ENCODE data around the gene PCP4L1. TPM values are rescaled to one million over a fixed set of nuclear protein-coding genes. Genes with fewer than 3 reads are reported as not detected.

Gene PCP4L1
- total RNA-seq, 4 donors from 2014 or later = 1.6 to 13.8 (median 5.7) TPM

GRCh38 chr1:161274874-161275273 lies 16.3 kb downstream of the PCP4L1 start:
- Histone ChIP-seq H3K27me3 (no peaks in the 10 kb centered on the region), H3K27ac (no peak overlapping the region), H3K36me3 (no peaks in the 10 kb centered on the region), H3K4me3 (no peak overlapping the region), H3K9me3 (no peaks in the 10 kb centered on the region), H3K4me1 (peaks cover 0 to 10% (median 0%) of the 10 kb centered on the region in 3 donors)
- 40% methylated on average over 1 of the region's 3 CpGs; no CpG with 5 or more reads in 1 of the 2 donors for WGBS, 2 donors (ENCODE audit: low coverage in 1 of 2)
- no peak for TF ChIP-seq EP300 (IDR thresholded peaks at IDR 0.05)
- TF ChIP-seq POLR2A (IDR thresholded peaks at IDR 0.05) = no peak
- no peak for TF ChIP-seq CTCF (IDR thresholded peaks at IDR 0.05)
- no peak for TF ChIP-seq POLR2AphosphoS5 (IDR thresholded peaks at IDR 0.05)
- ATAC-seq = no peak

- no peak overlapping the region for H3K27ac ChIP-seq
- no peaks in the 10 kb centered on the region for H3K27me3 ChIP-seq
- no peak for ATAC-seq
- H3K9me3 ChIP-seq = no peaks in the 10 kb centered on the region
- no peak overlapping the region for H3K4me3 ChIP-seq
- TF ChIP-seq CTCF (IDR thresholded peaks at IDR 0.05) (no peak), EP300 (IDR thresholded peaks at IDR 0.05) (no peak), POLR2AphosphoS5 (IDR thresholded peaks at IDR 0.05) (no peak), POLR2A (IDR thresholded peaks at IDR 0.05) (no peak)
- WGBS, 2 donors (ENCODE audit: low coverage in 1 of 2) = 88% methylated on average over 1 of the region's 1 CpG; no CpG with 5 or more reads in 1 of the 2 donors
- H3K4me1 ChIP-seq = no peaks in the 10 kb centered on the region
- H3K36me3 ChIP-seq = no peaks in the 10 kb centered on the region
These were observed 24.4 kb downstream of the PCP4L1 start for GRCh38 chr1:161282991-161283390.

- TF ChIP-seq CTCF (IDR thresholded peaks at IDR 0.05) (no peak), EP300 (IDR thresholded peaks at IDR 0.05) (no peak), POLR2A (IDR thresholded peaks at IDR 0.05) (no peak), POLR2AphosphoS5 (IDR thresholded peaks at IDR 0.05) (no peak)
These were observed 26.6 kb downstream of the PCP4L1 start for GRCh38 chr1:161285113-161285512.

GRCh38 chr1:161285521-161285920 lies 27.0 kb downstream of the PCP4L1 start:
- Histone ChIP-seq H3K27me3 (no peaks in the 10 kb centered on the region), H3K4me3 (no peak overlapping the region), H3K4me1 (no peaks in the 10 kb centered on the region), H3K9me3 (no peaks in the 10 kb centered on the region), H3K27ac (no peak overlapping the region), H3K36me3 (no peaks in the 10 kb centered on the region)
- no peak for TF ChIP-seq POLR2A (IDR thresholded peaks at IDR 0.05)
- TF ChIP-seq CTCF (IDR thresholded peaks at IDR 0.05) = no peak
- no peak for TF ChIP-seq POLR2AphosphoS5 (IDR thresholded peaks at IDR 0.05)
- TF ChIP-seq EP300 (IDR thresholded peaks at IDR 0.05) = no peak
- WGBS, 2 donors (ENCODE audit: low coverage in 1 of 2) = 37 to 60% methylated on average over 5 of the region's 5 CpGs
- no peak for ATAC-seq

More at GRCh38 chr1:161285113-161285512, 26.6 kb downstream of the PCP4L1 start:
- Histone ChIP-seq H3K27me3 (no peaks in the 10 kb centered on the region), H3K4me3 (no peak overlapping the region), H3K36me3 (no peaks in the 10 kb centered on the region), H3K4me1 (no peaks in the 10 kb centered on the region), H3K9me3 (no peaks in the 10 kb centered on the region), H3K27ac (no peak overlapping the region)
- 81 to 100% methylated on average over 1 to 2 of the region's 2 CpGs for WGBS, 2 donors (ENCODE audit: low coverage in 1 of 2)
- ATAC-seq = no peak

GRCh38 chr1:161287482-161288054 lies 29.0 kb downstream of the PCP4L1 start:
- Histone ChIP-seq H3K9me3 (no peaks in the 10 kb centered on the region), H3K27ac (no peak overlapping the region), H3K36me3 (no peaks in the 10 kb centered on the region), H3K27me3 (no peaks in the 10 kb centered on the region), H3K4me1 (no peaks in the 10 kb centered on the region), H3K4me3 (no peak overlapping the region)
- ATAC-seq = no peak
- TF ChIP-seq CTCF (IDR thresholded peaks at IDR 0.05) (no peak), POLR2A (IDR thresholded peaks at IDR 0.05) (no peak), POLR2AphosphoS5 (IDR thresholded peaks at IDR 0.05) (no peak), EP300 (IDR thresholded peaks at IDR 0.05) (no peak)
- 93 to 94% methylated on average over 1 to 2 of the region's 3 CpGs for WGBS, 2 donors (ENCODE audit: low coverage in 1 of 2)
